Raji (cell line): ENCODE results near the gene WHAMM.

Experiments used
- POLR2A ChIP-seq: IDR thresholded peaks from 2 replicates; pipeline ENCODE4 v1.6.1; 2011; ENCODE audit warnings: low read depth, low read length, control low read depth; ENCODE audit not compliant: insufficient read depth

The WHAMM gene

GRCh38 chr15:82829234-82829633 is 19.8 kb downstream of the WHAMM start:
- no peak for TF ChIP-seq POLR2A

- no peak for TF ChIP-seq POLR2A
Measured at GRCh38 chr15:82830427-82831173, 21.2 kb downstream of the WHAMM start.

- TF ChIP-seq POLR2A, result no peak
Measured at GRCh38 chr15:82831894-82832600, 22.6 kb downstream of the WHAMM start.

- no peak for TF ChIP-seq POLR2A
Measured at GRCh38 chr15:82832601-82833361, 23.4 kb downstream of the WHAMM start.

GRCh38 chr15:82833362-82833682 is 23.9 kb downstream of the WHAMM start:
- TF ChIP-seq POLR2A, result no peak

GRCh38 chr15:82835391-82835917 is 26.0 kb downstream of the WHAMM start:
- TF ChIP-seq POLR2A, result no peak

- TF ChIP-seq POLR2A, result no peak
Measured at GRCh38 chr15:82838096-82838735, 28.8 kb downstream of the WHAMM start.

- no peak for TF ChIP-seq POLR2A
Measured at GRCh38 chr15:82839136-82839535, 29.7 kb downstream of the WHAMM start.

GRCh38 chr15:82840166-82840565 is 30.7 kb downstream of the WHAMM start:
- no peak for TF ChIP-seq POLR2A

- no peak for TF ChIP-seq POLR2A
Measured at GRCh38 chr15:82843566-82843965, 34.1 kb downstream of the WHAMM start.

- TF ChIP-seq POLR2A, result no peak
Measured at GRCh38 chr15:82845686-82846085, 36.3 kb downstream of the WHAMM start.

- no peak for TF ChIP-seq POLR2A
Measured at GRCh38 chr15:82846621-82847020, 37.2 kb downstream of the WHAMM start.

- TF ChIP-seq POLR2A, result no peak
Measured at GRCh38 chr15:82847703-82848102, 38.3 kb downstream of the WHAMM start.

GRCh38 chr15:82848241-82848993 is 39.0 kb downstream of the WHAMM start:
- no peak for TF ChIP-seq POLR2A
